PFSK-1 (cell line): ENCODE results near the gene SPATA31C2.

Experiments used
- POLR2AphosphoS5 ChIP-seq: IDR thresholded peaks from 2 replicates; pipeline ENCODE4 v1.6.1; 2012; ENCODE audit warnings: low read depth, mild to moderate bottlenecking, control low read depth, low read length, moderate library complexity
- TAF1 ChIP-seq: IDR thresholded peaks from 2 replicates; pipeline ENCODE4 v1.6.1; 2012; ENCODE audit warnings: low read length, control low read depth, borderline replicate concordance; ENCODE audit not compliant: insufficient read depth

- TF ChIP-seq TAF1 (no peak), POLR2AphosphoS5 (no peak)
Measured at GRCh38 chr9:88184976-88185375, 46.7 kb upstream of the SPATA31C2 start.
